VCaP (cell line): ENCODE measurements around the gene TRAF4.
A peak's percentile ranks its signal among the peaks of the same experiment; 100 is the strongest.

Experiments
- H3K27ac ChIP-seq: fragments of 450-650 bp; 2 replicates; pipeline ENCODE4 v1.5.1; 2017
- CTCF ChIP-seq: fragments of 450-650 bp; conservative IDR thresholded peaks from 2 replicates; pipeline ENCODE4 v1.5.1; 2017; ENCODE audit warnings: mild to moderate bottlenecking, moderate library complexity

TRAF4 gene

GRCh38 chr17:28744972-28745785 is 1.4 kb downstream of the TRAF4 start:
- no peak for TF ChIP-seq CTCF
- peak overlapping the region; percentile 99 for H3K27ac ChIP-seq

- peak overlapping the region; percentile 99 for H3K27ac ChIP-seq
- TF ChIP-seq CTCF = no peak
Measured at GRCh38 chr17:28745786-28746411, 2.1 kb downstream of the TRAF4 start.

- TF ChIP-seq CTCF = no peak; the same call in 1 of the 2 replicates
Measured at GRCh38 chr17:28746611-28747050, 2.8 kb downstream of the TRAF4 start.

GRCh38 chr17:28747051-28747691 is 3.4 kb downstream of the TRAF4 start:
- no peak for TF ChIP-seq CTCF
- H3K27ac ChIP-seq = peak overlapping the region; percentile 99

More at GRCh38 chr17:28746611-28747050, 2.8 kb downstream of the TRAF4 start:
- H3K27ac ChIP-seq = peak overlapping the region; percentile 99

- peak overlapping the region; percentile 99 for H3K27ac ChIP-seq
- TF ChIP-seq CTCF = no peak
Measured at GRCh38 chr17:28747801-28748750, 4.3 kb downstream of the TRAF4 start.

GRCh38 chr17:28748852-28749515 is 5.2 kb downstream of the TRAF4 start:
- no peak for TF ChIP-seq CTCF
- H3K27ac ChIP-seq = peak overlapping the region; percentile 99
